ENCODE measurements around the gene ZFYVE28.

Gene ZFYVE28

GRCh38 chr4:2341911-2342652 is 76.4 kb downstream of the ZFYVE28 start:
- no peak overlapping the region for H3K4me3 ChIP-seq (ENCODE audit: low read depth, low read length)
- no peak overlapping the region for H3K9ac ChIP-seq
- no peaks in the 10 kb centered on the region for H3K36me3 ChIP-seq (ENCODE audit: control insufficient read depth, insufficient read depth, low read length)
- no peak overlapping the region for H3K27ac ChIP-seq
- H3K79me2 ChIP-seq, result no peaks in the 10 kb centered on the region
- H3K4me1 ChIP-seq, result no peaks in the 10 kb centered on the region
- no peak overlapping the region for H3K4me2 ChIP-seq (ENCODE audit: low read length)
- no peaks in the 10 kb centered on the region for H3K9me3 ChIP-seq (ENCODE audit: control insufficient read depth, low read length)
- H2AFZ ChIP-seq, result no peak overlapping the region
- TF ChIP-seq CTCF (IDR thresholded peaks at IDR 0.05), result no peak
- H3K27me3 ChIP-seq (ENCODE audit: control insufficient read depth, insufficient read depth, low read length), result no peaks in the 10 kb centered on the region

GRCh38 chr4:2341261-2341841 is 77.1 kb downstream of the ZFYVE28 start:
- no peak overlapping the region for H3K27ac ChIP-seq
- H3K79me2 ChIP-seq, result no peaks in the 10 kb centered on the region
- no peak overlapping the region for H3K9ac ChIP-seq

GRCh38 chr4:2340272-2341061 is 78.0 kb downstream of the ZFYVE28 start:
- H3K27me3 ChIP-seq (ENCODE audit: control insufficient read depth, insufficient read depth, low read length), result no peaks in the 10 kb centered on the region
- no peaks in the 10 kb centered on the region for H3K4me1 ChIP-seq
- no peak overlapping the region for H3K27ac ChIP-seq
- no peaks in the 10 kb centered on the region for H3K79me2 ChIP-seq
- H3K9ac ChIP-seq, result no peak overlapping the region
- no peak overlapping the region for H3K4me3 ChIP-seq (ENCODE audit: low read depth, low read length)
- H3K9me3 ChIP-seq (ENCODE audit: control insufficient read depth, low read length), result no peaks in the 10 kb centered on the region
- no peak overlapping the region for H2AFZ ChIP-seq
- TF ChIP-seq CTCF (IDR thresholded peaks at IDR 0.05), result no peak
- H3K4me2 ChIP-seq (ENCODE audit: low read length), result no peak overlapping the region
- H3K36me3 ChIP-seq (ENCODE audit: control insufficient read depth, insufficient read depth, low read length), result no peaks in the 10 kb centered on the region

More at GRCh38 chr4:2341261-2341841, 77.1 kb downstream of the ZFYVE28 start:
- Histone ChIP-seq H3K4me3 (ENCODE audit: low read depth, low read length) (no peak overlapping the region), H3K27me3 (ENCODE audit: control insufficient read depth, insufficient read depth, low read length) (no peaks in the 10 kb centered on the region), H3K4me1 (no peaks in the 10 kb centered on the region), H2AFZ (no peak overlapping the region), H3K36me3 (ENCODE audit: control insufficient read depth, insufficient read depth, low read length) (no peaks in the 10 kb centered on the region), H3K9me3 (ENCODE audit: control insufficient read depth, low read length) (no peaks in the 10 kb centered on the region), H3K4me2 (ENCODE audit: low read length) (no peak overlapping the region)
- no peak for TF ChIP-seq CTCF (IDR thresholded peaks at IDR 0.05)

GRCh38 chr4:2339458-2340271 is 78.8 kb downstream of the ZFYVE28 start:
- no peak overlapping the region for H3K4me3 ChIP-seq (ENCODE audit: low read depth, low read length)
- no peak overlapping the region for H3K27ac ChIP-seq

More at GRCh38 chr4:2339458-2340271, 78.8 kb downstream of the ZFYVE28 start:
- no peaks in the 10 kb centered on the region for H3K9me3 ChIP-seq (ENCODE audit: control insufficient read depth, low read length)
- no peaks in the 10 kb centered on the region for H3K79me2 ChIP-seq
- no peak overlapping the region for H3K9ac ChIP-seq
- no peaks in the 10 kb centered on the region for H3K4me1 ChIP-seq
- TF ChIP-seq CTCF (IDR thresholded peaks at IDR 0.05), result no peak
- no peaks in the 10 kb centered on the region for H3K36me3 ChIP-seq (ENCODE audit: control insufficient read depth, insufficient read depth, low read length)
- no peak overlapping the region for H3K4me2 ChIP-seq (ENCODE audit: low read length)
- no peaks in the 10 kb centered on the region for H3K27me3 ChIP-seq (ENCODE audit: control insufficient read depth, insufficient read depth, low read length)
- H2AFZ ChIP-seq, result no peak overlapping the region
